GM23338 (cell line): ENCODE results near the gene ADAM30. TPM values are rescaled to one million over a fixed set of nuclear protein-coding genes. Genes with fewer than 3 reads are reported as not detected.

Experiments used
- ATAC-seq: fragments of 200-7000 bp; cut with Tn5 transposase; 3 replicates; pipeline ENCODE4 v1.9.1; 2020
- DNase-seq: peaks from one replicate; pipeline ENCODE4 v3.0.0-alpha.2; 2015; ENCODE audit warnings: low spot score
- H2AFZ ChIP-seq: fragments of 200-600 bp; sonication (generic); 2 replicates; pipeline ENCODE4 v1.8.0; 2016; ENCODE audit warnings: antibody characterized with exemption, mild to moderate bottlenecking, moderate library complexity
- H3F3A ChIP-seq: fragments of 200-600 bp; sonication (generic); replicated peaks from 2 replicates; pipeline ENCODE4 v1.8.0; 2017; ENCODE audit warnings: antibody characterized with exemption, mixed run types, low read depth
- H3K27ac ChIP-seq: fragments of 200-600 bp; sonication (generic); 2 replicates; pipeline ENCODE4 v1.6.1; 2016; ENCODE audit warnings: low read depth
- H3K27me3 ChIP-seq: fragments of 200-600 bp; sonication (generic); 2 replicates; pipeline ENCODE4 v1.8.0; 2016; ENCODE audit warnings: mild to moderate bottlenecking, mixed run types, moderate library complexity; ENCODE audit not compliant: insufficient read depth
- H3K36me3 ChIP-seq: fragments of 200-600 bp; sonication (generic); 2 replicates; pipeline ENCODE4 v1.8.0; 2016; ENCODE audit warnings: mild to moderate bottlenecking; ENCODE audit not compliant: insufficient read depth
- H3K4me1 ChIP-seq: fragments of 200-600 bp; sonication (generic); 2 replicates; pipeline ENCODE4 v1.8.0; 2016; ENCODE audit warnings: mild to moderate bottlenecking, moderate library complexity; ENCODE audit not compliant: insufficient read depth
- H3K4me2 ChIP-seq: fragments of 200-600 bp; sonication (generic); 2 replicates; pipeline ENCODE4 v1.7.1; 2017; ENCODE audit warnings: mixed run types
- H3K4me3 ChIP-seq: fragments of 200-600 bp; sonication (generic); 2 replicates; pipeline ENCODE4 v1.6.1; 2016; ENCODE audit warnings: mixed run types
- H3K79me2 ChIP-seq: fragments of 200-600 bp; sonication (generic); replicated peaks from 2 replicates; pipeline ENCODE4 v1.8.0; 2017; ENCODE audit warnings: mild to moderate bottlenecking; ENCODE audit not compliant: insufficient read depth
- H3K9me2 ChIP-seq: fragments of 200-600 bp; sonication (generic); 2 replicates; pipeline ENCODE4 v1.8.0; 2017; ENCODE audit not compliant: insufficient read depth
- H4K20me1 ChIP-seq: fragments of 200-600 bp; sonication (generic); replicated peaks from 2 replicates; pipeline ENCODE4 v1.8.0; 2017; ENCODE audit warnings: mild to moderate bottlenecking; ENCODE audit not compliant: insufficient read depth
- H3K27ac Mint-ChIP-seq: 2 replicates; pipeline ENCODE4 v1.8.0; 2020; ENCODE audit warnings: inconsistent platforms, mild to moderate bottlenecking, moderate library complexity, mixed read lengths
- H3K27me3 Mint-ChIP-seq: 3 replicates; pipeline ENCODE4 v1.8.0; 2022; ENCODE audit warnings: low read depth, mild to moderate bottlenecking, moderate library complexity, mixed read lengths, inconsistent platforms; ENCODE audit not compliant: insufficient read depth, poor library complexity
- H3K36me3 Mint-ChIP-seq: 3 replicates; pipeline ENCODE4 v1.8.0; 2021; ENCODE audit warnings: low read depth, mild to moderate bottlenecking, inconsistent platforms, moderate library complexity, mixed read lengths
- H3K4me1 Mint-ChIP-seq: 3 replicates; pipeline ENCODE4 v1.8.0; 2020; ENCODE audit warnings: mild to moderate bottlenecking, inconsistent platforms, mixed read lengths
- H3K4me3 Mint-ChIP-seq: 3 replicates; pipeline ENCODE4 v1.8.0; 2021; ENCODE audit warnings: moderate library complexity, mild to moderate bottlenecking, inconsistent platforms, mixed read lengths
- H3K9me3 Mint-ChIP-seq: 3 replicates; pipeline ENCODE4 v1.8.0; 2020; ENCODE audit warnings: moderate library complexity, mild to moderate bottlenecking, inconsistent platforms, mixed read lengths
- CREB1 ChIP-seq: fragments of 250-450 bp; sonication (Bioruptor Pico); IDR thresholded peaks from 2 replicates; pipeline ENCODE4 v1.5.0; 2020; ENCODE audit warnings: low read depth, mild to moderate bottlenecking, moderate library complexity
- CTCF ChIP-seq, 2 experiments: fragments of 200-600 bp in 1 of 2; sonication (generic) in 1 of 2; conservative IDR thresholded peaks; 2 replicates each; pipeline versions ENCODE4 v1.5.1 to v1.6.1; 2016 to 2017; ENCODE audit warnings: antibody characterized with exemption in 2 of 2, low read depth in 2 of 2, mild to moderate bottlenecking in 2 of 2, moderate library complexity in 1 of 2
- EZH2 ChIP-seq: fragments of 200-600 bp; sonication (generic); IDR thresholded peaks from one replicate; pipeline ENCODE4 v1.8.0; 2017; ENCODE audit warnings: antibody characterized with exemption, mild to moderate bottlenecking, low read depth; ENCODE audit not compliant: unreplicated experiment
- EZH2phosphoT487 ChIP-seq: fragments of 200-600 bp; sonication (generic); IDR thresholded peaks from one replicate; pipeline ENCODE4 v1.8.1; 2018; ENCODE audit warnings: antibody characterized with exemption; ENCODE audit not compliant: unreplicated experiment
- JUNB ChIP-seq: IDR thresholded peaks from one replicate; pipeline ENCODE4 v1.6.1; 2016; ENCODE audit warnings: antibody characterized with exemption; ENCODE audit not compliant: unreplicated experiment
- NANOG ChIP-seq: IDR thresholded peaks from 2 replicates; pipeline ENCODE4 v1.6.1; 2016; ENCODE audit warnings: antibody characterized with exemption, borderline replicate concordance
- POLR2AphosphoS5 ChIP-seq: IDR thresholded peaks from 2 replicates; pipeline ENCODE4 v1.6.1; 2016; ENCODE audit warnings: antibody characterized with exemption, low read depth
- REST ChIP-seq: IDR thresholded peaks from one replicate; pipeline ENCODE4 v1.6.1; 2018; ENCODE audit warnings: antibody characterized with exemption; ENCODE audit not compliant: unreplicated experiment
- STAT1 ChIP-seq: IDR thresholded peaks from one replicate; pipeline ENCODE4 v1.6.1; 2016; ENCODE audit warnings: antibody characterized with exemption; ENCODE audit not compliant: unreplicated experiment
- ZNF114 ChIP-seq: fragments of 250-450 bp; sonication (Bioruptor Pico); IDR thresholded peaks from 2 replicates; pipeline ENCODE4 v1.5.0; 2020; ENCODE audit warnings: mild to moderate bottlenecking, moderate library complexity
- ZNF331 ChIP-seq: fragments of 250-450 bp; sonication (Bioruptor Pico); IDR thresholded peaks from 2 replicates; pipeline ENCODE4 v1.5.0; 2020; ENCODE audit warnings: low read depth, mild to moderate bottlenecking, moderate library complexity
- polyA plus RNA-seq: library from polyadenylated mRNA; unstranded; fragments of >200 nt; fragmentation: Nextera tagmentation; extraction: Ambion mirVana; gene quantifications from 2 replicates; pipeline ENCODE4 v1.2.1, GENCODE V29; 2016
- total RNA-seq: library from RNA; depleted of rRNA; stranded (reverse); fragments of >200 nt; shearing (Covaris generic); gene quantifications from 2 replicates; pipeline ENCODE4 v1.2.3, GENCODE V29; 2014
- TF ChIP-seq, protein P1 (sequence below): IDR thresholded peaks from 2 replicates; pipeline ENCODE4 v1.6.1; 2016; ENCODE audit warnings: antibody characterized with exemption

Gene ADAM30
- total and polyA plus RNA-seq, 2 experiments from 2014 or later: not detected

DNA sequence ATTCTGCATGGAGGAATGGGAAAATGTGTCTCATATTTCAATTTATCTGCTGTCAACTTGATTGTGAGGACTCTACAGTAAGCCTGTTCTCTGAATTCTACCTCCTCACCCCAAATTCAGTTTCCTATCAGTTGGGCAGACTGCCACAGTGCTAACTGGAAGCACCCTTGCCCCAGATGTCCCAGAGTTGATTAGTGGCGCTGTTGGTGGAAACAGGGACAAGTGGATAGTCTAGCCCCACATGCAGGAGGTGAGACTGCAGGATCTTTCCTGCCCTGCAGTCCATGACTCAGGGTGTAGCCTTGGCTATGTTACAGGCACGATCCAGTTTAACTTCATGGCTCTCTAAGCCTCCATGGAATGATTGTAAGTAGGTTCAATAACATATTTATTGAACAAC lies 22.1 kb downstream of the ADAM30 start (continued):
- TF ChIP-seq REST (no peak), STAT1 (no peak), CREB1 (no peak), ZNF114 (CRISPR knock-in tag) (no peak), EZH2 (no peak), EZH2phosphoT487 (no peak)

GRCh38 chr1:119873135-119874015 lies 22.9 kb downstream of the ADAM30 start:
- Histone ChIP-seq H3F3A (no peaks in the 10 kb centered on the region), H3K4me1 (no peaks in the 10 kb centered on the region), H3K4me2 (no peak overlapping the region), H4K20me1 (no peaks in the 10 kb centered on the region), H3K79me2 (no peaks in the 10 kb centered on the region), H3K4me3 (no peak overlapping the region), H2AFZ (no peak overlapping the region), H3K27ac (no peak overlapping the region), H3K36me3 (no peaks in the 10 kb centered on the region), H3K9me2 (no peaks in the 10 kb centered on the region), H3K27me3 (no peaks in the 10 kb centered on the region)
- Mint-ChIP-seq H3K27me3 (no peaks in the 10 kb centered on the region), H3K36me3 (no peaks in the 10 kb centered on the region), H3K27ac (no peak overlapping the region), H3K9me3 (no peaks in the 10 kb centered on the region), H3K4me3 (no peak overlapping the region), H3K4me1 (peaks cover 6% of the 10 kb centered on the region)
- ATAC-seq: no peak
- DNase-seq: no peak
- no peak for TF ChIP-seq REST
- TF ChIP-seq CREB1: no peak
- TF ChIP-seq, protein P1, sequence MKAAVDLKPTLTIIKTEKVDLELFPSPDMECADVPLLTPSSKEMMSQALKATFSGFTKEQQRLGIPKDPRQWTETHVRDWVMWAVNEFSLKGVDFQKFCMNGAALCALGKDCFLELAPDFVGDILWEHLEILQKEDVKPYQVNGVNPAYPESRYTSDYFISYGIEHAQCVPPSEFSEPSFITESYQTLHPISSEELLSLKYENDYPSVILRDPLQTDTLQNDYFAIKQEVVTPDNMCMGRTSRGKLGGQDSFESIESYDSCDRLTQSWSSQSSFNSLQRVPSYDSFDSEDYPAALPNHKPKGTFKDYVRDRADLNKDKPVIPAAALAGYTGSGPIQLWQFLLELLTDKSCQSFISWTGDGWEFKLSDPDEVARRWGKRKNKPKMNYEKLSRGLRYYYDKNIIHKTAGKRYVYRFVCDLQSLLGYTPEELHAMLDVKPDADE: no peak
- no peak for TF ChIP-seq NANOG
- TF ChIP-seq POLR2AphosphoS5: no peak
- no peak for TF ChIP-seq JUNB
- TF ChIP-seq ZNF331 (CRISPR knock-in tag): no peak
- no peak for TF ChIP-seq EZH2phosphoT487
- no peak for TF ChIP-seq STAT1
- TF ChIP-seq CTCF (conservative IDR thresholded peaks at IDR 0.05; ENCODE audit: low read depth in 2 of 2): no peak
